K562 (cell line): ENCODE measurements around the gene CDC42SE2. TPM values are rescaled to one million over a fixed set of nuclear protein-coding genes. Genes with fewer than 3 reads are reported as not detected.

Experiments used
- ARID2 ChIP-seq: fragments of 450-650 bp; IDR thresholded peaks from 2 replicates; pipeline ENCODE4 v1.6.1; 2017; ENCODE audit warnings: antibody characterized with exemption, mild to moderate bottlenecking
- BRD9 ChIP-seq: fragments of 450-650 bp; IDR thresholded peaks from 2 replicates; pipeline ENCODE4 v1.6.1; 2018; ENCODE audit warnings: low read depth; ENCODE audit not compliant: partially characterized antibody
- CEBPG ChIP-seq, 3 experiments: fragments of 200-800 bp in 1 of 3; sonication (Bioruptor generic) in 1 of 3; sonication (generic) in 1 of 3; formaldehyde crosslinking in 1 of 3; IDR thresholded peaks in 2 of 3; conservative IDR thresholded peaks in 1 of 3; 2 replicates each; pipeline versions ENCODE4 v1.6.1 to v1.8.0; 2016 to 2022; ENCODE audit warnings: missing compliant biosample characterization in 2 of 3, missing genetic modification characterization in 2 of 3, mild to moderate bottlenecking in 1 of 3, missing genetic modification reagents in 1 of 3
- HSF4 ChIP-seq: fragments of 250-450 bp; sonication (Bioruptor Pico); IDR thresholded peaks from 2 replicates; pipeline ENCODE4 v2.1.2; 2022; ENCODE audit warnings: mild to moderate bottlenecking, moderate library complexity, borderline replicate concordance
- L3MBTL2 ChIP-seq: fragments of 450-650 bp; IDR thresholded peaks from 2 replicates; pipeline ENCODE4 v1.6.1; 2016; ENCODE audit warnings: mild to moderate bottlenecking, moderate library complexity
- MAX ChIP-seq: sonication (generic); formaldehyde crosslinking; IDR thresholded peaks from 2 replicates; pipeline ENCODE4 v1.9.0; 2022; ENCODE audit warnings: mild to moderate bottlenecking, missing genetic modification reagents
- MGA ChIP-seq: fragments of 450-650 bp; IDR thresholded peaks from 2 replicates; pipeline ENCODE4 v1.6.1; 2016; ENCODE audit warnings: mild to moderate bottlenecking, moderate library complexity
- NBN ChIP-seq: fragments of 450-650 bp; IDR thresholded peaks from 2 replicates; pipeline ENCODE4 v1.6.1; 2016; ENCODE audit warnings: low read depth, mild to moderate bottlenecking
- PKNOX1 ChIP-seq: fragments of 450-650 bp; IDR thresholded peaks from 2 replicates; pipeline ENCODE4 v1.6.1; 2016
- TEAD4 ChIP-seq, 2 experiments: sonication (generic) in 1 of 2; formaldehyde crosslinking in 1 of 2; IDR thresholded peaks; 2 replicates each; pipeline versions ENCODE4 v1.6.1 to v1.8.0; 2012 to 2022; ENCODE audit warnings: borderline replicate concordance in 1 of 2, inconsistent platforms in 1 of 2, low read length in 1 of 2, mild to moderate bottlenecking in 1 of 2, missing genetic modification reagents in 1 of 2
- ZFP91 ChIP-seq: sonication (generic); formaldehyde crosslinking; IDR thresholded peaks from 2 replicates; pipeline ENCODE4 v1.8.0; 2022; ENCODE audit warnings: mild to moderate bottlenecking, missing genetic modification reagents
- ZNF165 ChIP-seq: fragments of 250-450 bp; sonication (Bioruptor Pico); IDR thresholded peaks from 2 replicates; pipeline ENCODE4 v1.4.0; 2020; ENCODE audit warnings: borderline replicate concordance
- polyA plus RNA-seq, 8 experiments: library from polyadenylated mRNA; depleted of rRNA in 4 of 8; stranded (reverse) in 5 of 8; unstranded in 3 of 8; fragments of >200 nt; fragmentation: Nextera tagmentation in 2 of 8; fragmentation: Illumina TruSeq in 1 of 8; extraction: Ambion mirVana in 2 of 8; extraction: Trizol in 1 of 8; gene quantifications; 2 replicates each; pipeline versions ENCODE4 v1.2.1 to v1.2.3, GENCODE V29; 2011 to 2014; ENCODE audit warnings: inconsistent platforms in 1 of 8, missing spikeins in 1 of 8
- total RNA-seq, 7 experiments: library from RNA; depleted of rRNA in 6 of 7; stranded (reverse); fragments of >200 nt in 6 of 7; fragmentation: Illumina TruSeq in 2 of 7; extraction: Trizol in 2 of 7; gene quantifications; 2 replicates each; pipeline versions ENCODE4 v1.2.1 to v1.2.3, GENCODE V29; 2011 to 2021; ENCODE audit warnings: low replicate concordance in 1 of 7

The CDC42SE2 gene
- total and polyA plus RNA-seq, 9 of the 15 experiments (the other 6 are each of a cell fraction or from before 2014, with no cell fraction given) = 24.8 to 44.3 (median 32.7) TPM

- 0 out of 2 replicates have a peak, but pooled peaks have one; percentile 20 for TF ChIP-seq PKNOX1
- TF ChIP-seq MGA = no peak
- TF ChIP-seq L3MBTL2 = peak; percentile 32; the same call in 1 of the 2 replicates
- no peak for TF ChIP-seq ZFP91 (CRISPR knock-in tag)
- no peak for TF ChIP-seq HSF4
- no peak for TF ChIP-seq CEBPG (CRISPR knock-in tag; IDR thresholded peaks at IDR 0.05)
- no peak for TF ChIP-seq CEBPG (tag; conservative IDR thresholded peaks at IDR 0.05 in 1 of 2, IDR thresholded peaks at IDR 0.05 in 1 of 2)
- TF ChIP-seq ZNF165 (CRISPR knock-in tag) = no peak
- TF ChIP-seq TEAD4 (IDR thresholded peaks at IDR 0.05; ENCODE audit: low read length) = 0 out of 2 replicates have a peak, but pooled peaks have one; percentile 25
- TF ChIP-seq TEAD4 (CRISPR knock-in tag; IDR thresholded peaks at IDR 0.05; ENCODE audit: borderline replicate concordance) = no peak
- peak; percentile 48; the same call in 1 of the 2 replicates for TF ChIP-seq MAX (CRISPR knock-in tag)
- TF ChIP-seq NBN = peak; percentile 74; the same call in 1 of the 2 replicates
- peak; percentile 22 for TF ChIP-seq BRD9
- TF ChIP-seq ARID2 = no peak
These were observed 806 bp upstream of the CDC42SE2 start (continued) for GRCh38 chr5:131262953-131263541.
